Right lobe of liver (tissue), 6 donors: Measurements from ENCODE around the gene SEM1. TPM values are rescaled to one million over a fixed set of nuclear protein-coding genes. Genes with fewer than 3 reads are reported as not detected.

Experiments
- ATAC-seq, 4 donors: fragments of 200-7000 bp; cut with Tn5 transposase; one replicate each; pipeline ENCODE4 v1.9.1; 2020; ENCODE audit warnings: mild to moderate bottlenecking in 4 of 4, moderate library complexity in 4 of 4
- DNase-seq, 3 donors: peaks; one replicate each; pipeline ENCODE4 v3.0.0-alpha.2; 2020
- H3K27ac ChIP-seq, 3 donors: fragments of 200-600 bp; one replicate each; pipeline ENCODE4 v1.8.0; 2022
- H3K27me3 ChIP-seq, 2 donors: fragments of 200-600 bp; one replicate each; pipeline ENCODE4 v1.8.0; 2022
- H3K36me3 ChIP-seq, 4 donors: fragments of 200-600 bp; sonication (generic) in 1 of 4; one replicate each; pipeline versions ENCODE4 v1.5.1 to v1.8.0; 2017 to 2022; ENCODE audit warnings: control low read depth in 1 of 4
- H3K4me1 ChIP-seq, 4 donors: fragments of 200-600 bp; sonication (generic) in 1 of 4; one replicate each; pipeline versions ENCODE4 v1.5.1 to v1.8.0; 2017 to 2022; ENCODE audit warnings: control low read depth in 1 of 4
- H3K4me3 ChIP-seq, 3 donors: fragments of 200-600 bp; one replicate each; pipeline ENCODE4 v1.8.0; 2022
- H3K9me3 ChIP-seq, 4 donors: fragments of 200-600 bp; sonication (generic) in 1 of 4; one replicate each; pipeline versions ENCODE4 v1.5.1 to v1.8.0; 2017 to 2022; ENCODE audit warnings: control low read depth in 1 of 4
- POLR2A ChIP-seq: fragments of 450-650 bp; IDR thresholded peaks from one replicate; pipeline ENCODE4 v1.6.1; 2017; ENCODE audit warnings: antibody characterized with exemption, mild to moderate bottlenecking
- WGBS: methylation state at CpG from one replicate; pipeline ENCODE4 v1.1.6; 2018; ENCODE audit warnings: low coverage, low lambda C conversion rate; ENCODE audit not compliant: insufficient coverage; ENCODE audit errors: missing lambda C conversion rate; 5-methylcytosine and 5-hydroxymethylcytosine counted together
- intact Hi-C, 2 donors: fragments of 100-400 bp; cut with DNase I; formaldehyde crosslinking; loops; one replicate each; pipeline versions ENCODE4 v1.11.2 to v1.14.1; 2022
- total RNA-seq, 6 experiments: library from RNA; depleted of rRNA in 2 of 6; stranded (reverse); fragments of >200 nt in 2 of 6; fragmentation: NEBNext Ultra II Directional in 3 of 6; extraction: Animal tissue kit (Norgen Biotek cat#: 25700) in 3 of 6; gene quantifications; one replicate each; pipeline versions ENCODE4 v1.1.0 to v1.2.4, GENCODE V29; 2016 to 2023
- TF ChIP-seq, protein P1 (sequence below), 4 donors: fragments of 200-600 bp in 3 of 4; fragments of 450-650 bp in 1 of 4; IDR thresholded peaks; one replicate each; pipeline versions ENCODE4 v1.5.1 to v1.8.0; 2016 to 2022; ENCODE audit warnings: antibody characterized with exemption in 4 of 4, mild to moderate bottlenecking in 2 of 4
- donor health status: DM: no; HTN: yes; CAD: no.
- donor health status: DM: no; HTN: no; CAD: no.
- donor health status: DM: no; HTN: no; CAD: no.
- donor health status: DM: no; HTN: yes; CAD: no.
- donor health status: DM: no; HTN: yes; CAD: no.

The SEM1 gene
- total RNA-seq, 6 experiments from 2014 or later = 13.7 to 36.8 (median 23.5) TPM

DNA sequence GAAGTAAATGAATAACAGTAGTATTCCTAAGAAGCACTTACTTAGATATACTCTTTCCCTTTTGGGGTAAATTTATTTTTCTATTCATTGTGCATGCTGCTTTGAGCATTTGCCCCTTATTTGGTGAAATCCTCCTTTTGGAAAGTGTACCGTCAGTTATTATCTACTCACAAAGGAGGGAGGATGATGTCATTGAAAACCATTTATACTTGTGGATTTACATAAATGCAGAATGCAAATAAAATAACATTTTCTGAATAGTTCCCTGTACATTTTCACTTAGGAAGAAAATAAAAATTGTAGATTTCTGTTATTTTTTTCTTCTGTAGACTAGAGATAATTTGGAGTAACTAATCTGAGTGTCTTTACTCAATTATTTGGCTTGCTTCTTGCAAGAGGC lies 29.5 kb upstream of the SEM1 start:
- ATAC-seq (no peak), DNase-seq (no peak)
- 64% methylated on average over 1 of the region's 1 CpG for WGBS
- Histone ChIP-seq H3K4me1 (no peaks in the 10 kb centered on the region), H3K27me3 (no peaks in the 10 kb centered on the region), H3K27ac (no peak overlapping the region), H3K4me3 (no peak overlapping the region), H3K9me3 (no peaks in the 10 kb centered on the region), H3K36me3 (no peaks in the 10 kb centered on the region)
- no peak for TF ChIP-seq POLR2A
- TF ChIP-seq, protein P1, sequence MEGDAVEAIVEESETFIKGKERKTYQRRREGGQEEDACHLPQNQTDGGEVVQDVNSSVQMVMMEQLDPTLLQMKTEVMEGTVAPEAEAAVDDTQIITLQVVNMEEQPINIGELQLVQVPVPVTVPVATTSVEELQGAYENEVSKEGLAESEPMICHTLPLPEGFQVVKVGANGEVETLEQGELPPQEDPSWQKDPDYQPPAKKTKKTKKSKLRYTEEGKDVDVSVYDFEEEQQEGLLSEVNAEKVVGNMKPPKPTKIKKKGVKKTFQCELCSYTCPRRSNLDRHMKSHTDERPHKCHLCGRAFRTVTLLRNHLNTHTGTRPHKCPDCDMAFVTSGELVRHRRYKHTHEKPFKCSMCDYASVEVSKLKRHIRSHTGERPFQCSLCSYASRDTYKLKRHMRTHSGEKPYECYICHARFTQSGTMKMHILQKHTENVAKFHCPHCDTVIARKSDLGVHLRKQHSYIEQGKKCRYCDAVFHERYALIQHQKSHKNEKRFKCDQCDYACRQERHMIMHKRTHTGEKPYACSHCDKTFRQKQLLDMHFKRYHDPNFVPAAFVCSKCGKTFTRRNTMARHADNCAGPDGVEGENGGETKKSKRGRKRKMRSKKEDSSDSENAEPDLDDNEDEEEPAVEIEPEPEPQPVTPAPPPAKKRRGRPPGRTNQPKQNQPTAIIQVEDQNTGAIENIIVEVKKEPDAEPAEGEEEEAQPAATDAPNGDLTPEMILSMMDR (IDR thresholded peaks at IDR 0.05) = no peak
- intact Hi-C loops = no loop called here

DNA sequence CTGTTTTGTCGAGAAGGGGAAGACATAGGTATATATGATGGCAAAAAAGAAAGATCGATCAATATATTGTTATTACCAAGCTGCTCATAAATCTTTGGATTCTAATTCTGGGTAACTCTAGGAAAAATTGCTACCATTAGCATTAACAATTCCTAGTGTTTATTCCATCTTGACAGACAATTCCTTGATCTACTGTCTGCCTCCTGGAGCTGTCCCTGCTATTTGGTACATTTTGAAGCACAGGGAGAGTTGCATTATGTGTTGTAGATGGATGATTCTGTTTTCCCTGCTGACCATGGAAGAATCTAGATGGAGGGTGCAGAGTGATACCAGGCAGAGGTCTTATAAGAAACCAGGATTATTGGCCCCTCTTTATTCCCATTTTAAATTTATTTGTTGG lies 29.1 kb upstream of the SEM1 start:
- no peak for ATAC-seq
- no peak overlapping the region for H3K27ac ChIP-seq
- 75% methylated on average over 2 of the region's 2 CpGs for WGBS
- TF ChIP-seq, protein P1 (IDR thresholded peaks at IDR 0.05) = no peak
- no peak for TF ChIP-seq POLR2A
- H3K27me3 ChIP-seq = no peaks in the 10 kb centered on the region
- no peaks in the 10 kb centered on the region for H3K4me1 ChIP-seq
- H3K9me3 ChIP-seq = no peaks in the 10 kb centered on the region
- no peak overlapping the region for H3K4me3 ChIP-seq
- H3K36me3 ChIP-seq = no peaks in the 10 kb centered on the region
- intact Hi-C loops = no loop called here
- DNase-seq = no peak

DNA sequence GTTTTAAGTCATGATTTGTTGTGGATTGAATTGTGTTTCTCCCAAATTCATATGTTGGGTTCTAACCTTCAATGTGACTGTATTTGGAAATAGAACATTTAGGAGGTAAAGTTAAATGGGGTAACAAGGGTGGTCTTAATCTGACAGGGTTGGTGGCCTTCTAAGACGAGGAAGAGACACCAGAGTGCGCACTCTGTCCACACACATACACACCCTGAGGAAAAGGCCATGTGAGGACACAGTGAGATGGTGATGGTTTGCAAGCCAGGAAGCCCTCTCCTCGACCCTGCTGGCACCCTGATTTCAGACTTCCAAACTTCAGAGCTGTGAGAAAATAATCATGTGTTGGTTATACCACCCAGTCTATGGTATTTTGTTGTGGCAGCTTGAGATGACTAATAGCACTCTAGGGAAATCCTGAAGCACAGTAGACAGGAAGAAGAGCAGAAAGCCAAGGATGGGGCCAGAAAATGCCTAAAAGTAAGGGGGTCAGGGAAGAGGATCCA lies 28.0 kb upstream of the SEM1 start:
- Histone ChIP-seq H3K4me3 (no peak overlapping the region), H3K27ac (no peak overlapping the region), H3K9me3 (no peaks in the 10 kb centered on the region), H3K4me1 (no peaks in the 10 kb centered on the region), H3K27me3 (no peaks in the 10 kb centered on the region), H3K36me3 (no peaks in the 10 kb centered on the region)
- intact Hi-C loops = no loop called here
- ATAC-seq (no peak), DNase-seq (no peak)
- no peak for TF ChIP-seq POLR2A
- TF ChIP-seq, protein P1 (IDR thresholded peaks at IDR 0.05) = no peak
- WGBS = 14% methylated on average over 2 of the region's 3 CpGs

DNA sequence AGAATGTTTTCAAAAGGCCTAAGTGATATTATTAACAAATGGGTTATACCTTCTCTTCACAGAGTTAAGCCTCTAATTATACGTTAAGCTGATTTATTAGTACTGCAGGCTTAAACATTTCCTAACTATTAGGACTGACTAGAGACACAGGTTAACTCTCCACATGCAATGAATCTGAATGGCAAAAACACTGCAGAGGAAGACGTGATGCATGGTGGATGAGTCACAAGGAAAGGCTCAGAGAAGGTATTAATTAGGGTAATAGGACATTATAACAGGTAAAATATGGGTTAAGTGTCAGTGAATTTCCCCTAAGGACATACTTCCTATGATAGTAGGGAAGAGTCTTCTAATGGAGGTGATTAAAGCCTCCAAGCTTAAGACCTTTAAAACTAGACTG lies 24.7 kb upstream of the SEM1 start:
- TF ChIP-seq, protein P1 (IDR thresholded peaks at IDR 0.05) = no peak
- no peak for TF ChIP-seq POLR2A
- no peak for ATAC-seq
- Histone ChIP-seq H3K36me3 (no peaks in the 10 kb centered on the region), H3K4me3 (no peak overlapping the region), H3K27me3 (no peaks in the 10 kb centered on the region), H3K4me1 (no peaks in the 10 kb centered on the region), H3K9me3 (no peaks in the 10 kb centered on the region), H3K27ac (no peak overlapping the region)
- intact Hi-C loops = no loop called here
- no peak for DNase-seq
- WGBS = 47% methylated on average over 2 of the region's 2 CpGs

DNA sequence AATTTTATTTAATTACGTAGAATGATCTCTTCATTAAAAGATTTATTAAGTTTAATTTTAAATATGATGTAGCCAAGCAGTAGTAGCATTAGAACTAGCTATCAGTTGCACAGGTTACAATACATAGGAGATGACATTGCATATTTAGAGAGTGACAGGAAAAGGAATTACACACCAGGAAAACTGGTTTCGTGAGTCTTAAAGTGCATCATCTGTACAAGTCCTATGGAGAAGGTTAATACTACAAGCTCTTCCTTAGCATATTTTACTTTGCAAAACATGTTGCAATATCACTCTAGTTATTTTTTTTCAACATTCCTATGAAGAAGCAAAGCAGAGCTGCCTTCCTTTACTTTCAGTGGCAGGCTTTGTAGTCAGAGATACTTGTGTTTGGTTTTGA lies 20.2 kb upstream of the SEM1 start:
- TF ChIP-seq POLR2A = no peak
- TF ChIP-seq, protein P1 (IDR thresholded peaks at IDR 0.05) = no peak
- no peak overlapping the region for H3K27ac ChIP-seq
- no peaks in the 10 kb centered on the region for H3K27me3 ChIP-seq
- no peaks in the 10 kb centered on the region for H3K4me1 ChIP-seq
- no peak for DNase-seq
- no peak overlapping the region for H3K4me3 ChIP-seq
- WGBS = 56% methylated on average over 2 of the region's 2 CpGs
- no peak for ATAC-seq
- no peaks in the 10 kb centered on the region for H3K36me3 ChIP-seq
- intact Hi-C loops = no loop called here
- no peaks in the 10 kb centered on the region for H3K9me3 ChIP-seq
